CD14-positive monocyte (primary cell): Measurements from ENCODE around the gene CRAT. TPM values are rescaled to one million over a fixed set of nuclear protein-coding genes. Genes with fewer than 3 reads are reported as not detected.

Source experiments
- DNase-seq, 3 donors: peaks; one replicate each; pipeline ENCODE4 v3.0.0-alpha.2; 2011 to 2022
- H2AFZ ChIP-seq: 2 replicates; pipeline ENCODE4 v1.6.0; 2012; ENCODE audit warnings: mild to moderate bottlenecking, low read depth, low read length, inconsistent platforms; ENCODE audit not compliant: insufficient read depth, poor library complexity, severe bottlenecking
- H3K27ac ChIP-seq, 2 donors: 1 replicate in 1 of 2; 2 replicates in 1 of 2; pipeline ENCODE4 v1.5.1; 2012 to 2013; ENCODE audit warnings: low read length in 2 of 2, control low read depth in 1 of 2, inconsistent platforms in 1 of 2, low read depth in 1 of 2, mild to moderate bottlenecking in 1 of 2
- H3K27me3 ChIP-seq, 2 donors: one replicate each; pipeline versions ENCODE4 v1.6.0 to v1.6.1; 2011 to 2013; ENCODE audit warnings: low read length in 2 of 2; ENCODE audit not compliant: control insufficient read depth in 2 of 2, insufficient read depth in 2 of 2
- H3K36me3 ChIP-seq, 2 donors: replicated peaks in 1 of 2; 1 replicate in 1 of 2; 2 replicates in 1 of 2; pipeline versions ENCODE4 v1.5.1 to v1.6.1; 2012 to 2013; ENCODE audit warnings: low read length in 2 of 2, control low read depth in 1 of 2, inconsistent platforms in 1 of 2, mild to moderate bottlenecking in 1 of 2; ENCODE audit not compliant: insufficient read depth in 2 of 2, control insufficient read depth in 1 of 2
- H3K4me1 ChIP-seq, 2 donors: 1 replicate in 1 of 2; 2 replicates in 1 of 2; pipeline versions ENCODE4 v1.5.1 to v1.6.1; 2012 to 2013; ENCODE audit warnings: low read length in 2 of 2, control low read depth in 1 of 2, inconsistent platforms in 1 of 2, mild to moderate bottlenecking in 1 of 2, moderate library complexity in 1 of 2; ENCODE audit not compliant: insufficient read depth in 2 of 2, control insufficient read depth in 1 of 2
- H3K4me2 ChIP-seq: replicated peaks from 2 replicates; pipeline ENCODE3; 2012; ENCODE audit warnings: low read length, moderate library complexity, mild to moderate bottlenecking; ENCODE audit not compliant: poor library complexity, severe bottlenecking; ENCODE audit errors: extremely low read depth
- H3K4me3 ChIP-seq, 3 experiments: fragments of 200-600 bp in 1 of 3; sonication (generic) in 1 of 3; replicated peaks in 1 of 3; 1 replicate in 2 of 3; 2 replicates in 1 of 3; pipeline ENCODE4 v1.5.1; 2011 to 2013; ENCODE audit warnings: low read length in 3 of 3, mild to moderate bottlenecking in 3 of 3, control low read depth in 2 of 3, low read depth in 2 of 3, inconsistent platforms in 1 of 3, moderate library complexity in 1 of 3
- H3K79me2 ChIP-seq: 2 replicates; pipeline ENCODE4 v1.6.0; 2012; ENCODE audit warnings: mild to moderate bottlenecking, control low read depth, inconsistent platforms, low read length, moderate library complexity; ENCODE audit not compliant: insufficient read depth
- H3K9ac ChIP-seq: 2 replicates; pipeline ENCODE4 v1.6.0; 2017; ENCODE audit warnings: low read length, mild to moderate bottlenecking; ENCODE audit not compliant: insufficient read depth, poor library complexity, severe bottlenecking
- H3K9me3 ChIP-seq, 2 donors: replicated peaks in 1 of 2; 1 replicate in 1 of 2; 2 replicates in 1 of 2; pipeline versions ENCODE4 v1.5.1 to v1.6.1; 2012 to 2013; ENCODE audit warnings: low read length in 2 of 2, control low read depth in 1 of 2; ENCODE audit not compliant: control insufficient read depth in 1 of 2, insufficient read depth in 1 of 2
- H4K20me1 ChIP-seq: 2 replicates; pipeline ENCODE4 v1.6.0; 2012; ENCODE audit warnings: mild to moderate bottlenecking, low read length, control low read depth, moderate library complexity; ENCODE audit not compliant: insufficient read depth
- H3K27ac Mint-ChIP-seq, 7 donors: one replicate each; pipeline ENCODE4 v1.8.0; 2020; ENCODE audit warnings: mild to moderate bottlenecking in 7 of 7, mixed read lengths in 7 of 7, moderate library complexity in 6 of 7, inconsistent platforms in 2 of 7
- H3K27me3 Mint-ChIP-seq, 3 donors: one replicate each; pipeline ENCODE4 v1.8.0; 2021 to 2022; ENCODE audit warnings: low read depth in 3 of 3, mild to moderate bottlenecking in 3 of 3, mixed read lengths in 3 of 3, moderate library complexity in 3 of 3, inconsistent platforms in 1 of 3
- H3K36me3 Mint-ChIP-seq, 2 donors: one replicate each; pipeline ENCODE4 v1.8.0; 2020; ENCODE audit warnings: mixed read lengths in 2 of 2, inconsistent platforms in 1 of 2, mild to moderate bottlenecking in 1 of 2
- H3K4me1 Mint-ChIP-seq: one replicate; pipeline ENCODE4 v1.8.0; 2020; ENCODE audit warnings: mild to moderate bottlenecking, mixed read lengths
- H3K4me3 Mint-ChIP-seq, 2 donors: one replicate each; pipeline ENCODE4 v1.8.0; 2020; ENCODE audit warnings: mild to moderate bottlenecking in 2 of 2, mixed read lengths in 2 of 2, moderate library complexity in 1 of 2
- H3K9me3 Mint-ChIP-seq, 7 donors: one replicate each; pipeline ENCODE4 v1.8.0; 2020 to 2022; ENCODE audit warnings: mixed read lengths in 7 of 7, mild to moderate bottlenecking in 6 of 7, moderate library complexity in 6 of 7, inconsistent platforms in 2 of 7
- CTCF ChIP-seq: fragments of 200-600 bp; IDR thresholded peaks from one replicate; pipeline ENCODE4 v1.8.0; 2022; ENCODE audit warnings: antibody characterized with exemption, mild to moderate bottlenecking
- WGBS: methylation state at CpG from one replicate; pipeline ENCODE4 v1.1.5; 2013; ENCODE audit warnings: missing lambda C conversion rate; ENCODE audit not compliant: insufficient coverage; 5-methylcytosine and 5-hydroxymethylcytosine counted together
- intact Hi-C, 2 donors: fragments of 100-400 bp; cut with micrococcal nuclease; formaldehyde crosslinking; loops; one replicate each; pipeline versions ENCODE4 v1.15.0 to v1.15.1; 2023
- polyA plus RNA-seq, 3 donors: library from polyadenylated mRNA; depleted of rRNA in 1 of 3; unstranded in 2 of 3; stranded (reverse) in 1 of 3; fragments of 300-500 nt in 2 of 3; fragments of >200 nt in 1 of 3; fragmentation: Illumina TruSeq in 2 of 3; gene quantifications; 1 replicate in 2 of 3; 2 replicates in 1 of 3; pipeline ENCODE4 v1.2.3, GENCODE V29; 2012 to 2021

Gene CRAT
- polyA plus RNA-seq, 3 donors = 12.2 to 19.4 (median 15.0) TPM

- peak within 1 kb of the TSS; percentile 63 to 88 (median 79) for H3K27ac Mint-ChIP-seq
- WGBS = 0% methylated on average over 69 of the region's 70 CpGs
- H3K79me2 ChIP-seq = peaks cover 27% of the 10 kb centered on the region
Observed at GRCh38 chr9:129080601-129081387, 29.8 kb downstream of the CRAT start, which contains the start of gene DOLPP1. DOLPP1 (plus strand) TSS chr9:129081111; CDS start chr9:129081132, 21 bp downstream.

More at GRCh38 chr9:129080601-129081387, 29.8 kb downstream of the CRAT start, which contains the start of gene DOLPP1:
- H3K27me3 Mint-ChIP-seq = peaks cover 0 to 5% (median 2%) of the 10 kb centered on the region in 3 donors
- Histone ChIP-seq H3K9ac (peak within 1 kb of the TSS; percentile 79), H3K27ac (peak within 1 kb of the TSS; percentile 64 to 77), H2AFZ (peak within 1 kb of the TSS; percentile 96), H3K27me3 (no peaks in the 10 kb centered on the region), H3K4me3 (peak within 1 kb of the TSS; percentile 54 to 93 (median 91)), H3K4me1 (peaks cover 18 to 22% of the 10 kb centered on the region in 2 donors), H3K36me3 (peaks cover 10 to 20% of the 10 kb centered on the region in 2 donors), H4K20me1 (peaks cover 11% of the 10 kb centered on the region), H3K4me2 (peak within 1 kb of the TSS; percentile 100), H3K9me3 (no peaks in the 10 kb centered on the region)
- peak within 1 kb of the TSS; percentile 85 to 88 for H3K4me3 Mint-ChIP-seq
- peaks cover 11 to 15% of the 10 kb centered on the region in 2 donors for H3K36me3 Mint-ChIP-seq
- peaks cover 20% of the 10 kb centered on the region for H3K4me1 Mint-ChIP-seq
- intact Hi-C loops = loop anchor here in 1 of 2 donors (2.0 kb wide), 2 partner anchors 30 to 44 kb away; partner anchors contain the start of genes CRAT, MIGA2 and PTPA
- TF ChIP-seq CTCF = no peak
- DNase-seq = peak; percentile 99
- H3K9me3 Mint-ChIP-seq = no peaks in the 10 kb centered on the region
